ENCODE data around the gene ZNF641.

Gene ZNF641

GRCh38 chr12:48350249-48351021 lies at the start of gene ZNF641:
ZNF641 (minus strand) TSS chr12:48350919; CDS start chr12:48348090, 2,829 bp downstream.
- DNase-seq (ENCODE audit: low read depth in 2 of 2, low spot score in 1 of 2) = peak; percentile 40 to 65

- no peak for DNase-seq (ENCODE audit: low read depth in 2 of 2, low spot score in 1 of 2)
These were observed 39.3 kb upstream of the ZNF641 start for GRCh38 chr12:48390026-48390425.

GRCh38 chr12:48389409-48389808 lies 38.7 kb upstream of the ZNF641 start:
- DNase-seq (ENCODE audit: low read depth in 2 of 2, low spot score in 1 of 2) = no peak

GRCh38 chr12:48388938-48389337 lies 38.2 kb upstream of the ZNF641 start:
- DNase-seq (ENCODE audit: low read depth in 2 of 2, low spot score in 1 of 2) = no peak

- no peak for DNase-seq (ENCODE audit: low read depth in 2 of 2, low spot score in 1 of 2)
These were observed 37.7 kb upstream of the ZNF641 start for GRCh38 chr12:48388460-48388859.

- no peak for DNase-seq (ENCODE audit: low read depth in 2 of 2, low spot score in 1 of 2)
These were observed 29.9 kb upstream of the ZNF641 start for GRCh38 chr12:48380596-48380995.

- DNase-seq (ENCODE audit: low read depth in 2 of 2, low spot score in 1 of 2) = no peak
These were observed 29.1 kb upstream of the ZNF641 start for GRCh38 chr12:48379794-48380193.

GRCh38 chr12:48377646-48378045 lies 26.9 kb upstream of the ZNF641 start:
- DNase-seq (ENCODE audit: low read depth in 2 of 2, low spot score in 1 of 2) = no peak

- DNase-seq (ENCODE audit: low read depth in 2 of 2, low spot score in 1 of 2) = no peak
These were observed 23.4 kb upstream of the ZNF641 start for GRCh38 chr12:48374164-48374563.

- no peak for DNase-seq (ENCODE audit: low read depth in 2 of 2, low spot score in 1 of 2)
These were observed 15.4 kb upstream of the ZNF641 start for GRCh38 chr12:48366131-48366530.

- DNase-seq (ENCODE audit: low read depth in 2 of 2, low spot score in 1 of 2) = no peak
These were observed 11.1 kb upstream of the ZNF641 start for GRCh38 chr12:48361664-48362339.

GRCh38 chr12:48358937-48359513 lies 8.3 kb upstream of the ZNF641 start:
- DNase-seq (ENCODE audit: low read depth in 2 of 2, low spot score in 1 of 2) = no peak

GRCh38 chr12:48356041-48356768 lies 5.5 kb upstream of the ZNF641 start:
- no peak for DNase-seq (ENCODE audit: low read depth in 2 of 2, low spot score in 1 of 2)

- no peak for DNase-seq (ENCODE audit: low read depth in 2 of 2, low spot score in 1 of 2)
These were observed 1.5 kb upstream of the ZNF641 start for GRCh38 chr12:48352157-48352760.

GRCh38 chr12:48351022-48351708 lies 446 bp upstream of the ZNF641 start:
- DNase-seq (ENCODE audit: low read depth in 2 of 2, low spot score in 1 of 2) = no peak

GRCh38 chr12:48349471-48349870 lies 1.2 kb downstream of the ZNF641 start:
- no peak for DNase-seq (ENCODE audit: low read depth in 2 of 2, low spot score in 1 of 2)

- DNase-seq (ENCODE audit: low read depth in 2 of 2, low spot score in 1 of 2) = no peak
These were observed 7.7 kb downstream of the ZNF641 start for GRCh38 chr12:48342980-48343379.

GRCh38 chr12:48340943-48341342 lies 9.8 kb downstream of the ZNF641 start:
- DNase-seq (ENCODE audit: low read depth in 2 of 2, low spot score in 1 of 2) = no peak

- DNase-seq (ENCODE audit: low read depth in 2 of 2, low spot score in 1 of 2) = no peak
These were observed 11.1 kb downstream of the ZNF641 start for GRCh38 chr12:48339442-48340117.

- DNase-seq (ENCODE audit: low read depth in 2 of 2, low spot score in 1 of 2) = no peak
These were observed 14.2 kb downstream of the ZNF641 start for GRCh38 chr12:48336564-48336963.
